ENCODE results near the gene HEBP2.
"Not testable (repeated sequence)": the region's sequence is repeated elsewhere in the genome, so short reads cannot be mapped to it uniquely, and the experiment has no call there.

HEBP2 gene, protein sequence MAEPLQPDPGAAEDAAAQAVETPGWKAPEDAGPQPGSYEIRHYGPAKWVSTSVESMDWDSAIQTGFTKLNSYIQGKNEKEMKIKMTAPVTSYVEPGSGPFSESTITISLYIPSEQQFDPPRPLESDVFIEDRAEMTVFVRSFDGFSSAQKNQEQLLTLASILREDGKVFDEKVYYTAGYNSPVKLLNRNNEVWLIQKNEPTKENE

DNA sequence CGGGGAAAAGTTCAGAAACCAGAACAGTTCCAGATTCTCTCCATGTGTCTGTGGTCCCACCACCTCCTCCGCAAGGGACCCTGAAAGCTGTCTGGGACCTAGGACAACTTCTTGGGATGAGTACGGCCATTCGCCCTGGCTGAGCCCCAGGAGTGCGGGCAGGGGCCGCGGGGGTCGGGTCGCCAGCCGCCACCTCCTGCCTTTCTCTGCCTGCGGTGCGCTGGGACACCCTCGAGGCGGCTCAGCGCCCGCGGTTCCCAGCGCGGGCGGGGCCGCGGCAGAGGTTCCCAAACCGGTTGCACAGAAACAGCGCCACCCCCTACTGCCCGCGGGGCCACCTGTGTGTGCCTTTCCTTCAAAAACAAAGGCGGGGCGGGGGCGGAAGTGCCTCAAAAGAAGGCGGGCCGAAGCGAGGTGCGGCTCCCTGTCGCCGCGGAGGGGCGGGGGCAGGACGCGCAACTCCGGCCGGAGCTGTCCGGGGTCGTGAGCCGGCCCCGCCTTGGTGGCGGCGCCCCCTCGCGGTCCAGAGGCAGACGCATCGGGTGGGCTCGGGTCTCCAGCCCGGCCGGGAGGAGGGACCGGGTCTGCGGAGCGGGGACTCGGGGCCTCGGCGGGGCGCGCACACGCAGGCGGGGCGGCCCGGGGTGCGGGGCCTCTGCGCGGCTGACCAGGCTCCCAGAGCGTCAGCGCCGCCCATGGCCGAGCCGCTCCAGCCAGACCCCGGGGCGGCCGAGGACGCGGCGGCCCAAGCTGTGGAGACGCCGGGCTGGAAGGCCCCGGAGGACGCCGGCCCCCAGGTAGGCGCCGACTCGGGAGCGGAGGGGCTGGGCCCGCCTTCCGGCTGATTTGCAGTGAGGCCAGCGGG, at the start of gene HEBP2:
Gene HEBP2 (plus strand): TSS at position 423 of the 865 bp plus-strand sequence. CDS start 273 bp downstream, at position 696.
- DNase-seq: peak; percentile 95

DNA sequence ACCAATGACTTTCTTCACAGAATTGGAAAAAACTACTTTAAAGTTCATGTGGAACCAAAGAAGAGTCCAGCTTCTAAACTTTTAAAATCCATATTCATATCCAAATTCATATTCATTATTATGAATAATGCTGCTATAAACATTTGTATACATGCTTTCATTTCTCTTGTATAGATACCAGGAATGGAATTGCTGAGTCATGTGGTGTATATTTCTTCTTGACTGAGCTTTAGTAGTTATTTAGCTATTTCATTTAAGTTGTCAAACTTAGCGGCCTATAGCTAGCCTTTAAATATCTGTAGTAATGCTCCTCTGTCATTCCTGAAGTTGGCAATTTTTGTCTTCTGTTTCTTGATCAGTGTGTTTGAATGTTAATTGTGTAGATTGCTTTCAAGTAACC, 46.1 kb upstream of the HEBP2 start:
- no peak for DNase-seq

DNA sequence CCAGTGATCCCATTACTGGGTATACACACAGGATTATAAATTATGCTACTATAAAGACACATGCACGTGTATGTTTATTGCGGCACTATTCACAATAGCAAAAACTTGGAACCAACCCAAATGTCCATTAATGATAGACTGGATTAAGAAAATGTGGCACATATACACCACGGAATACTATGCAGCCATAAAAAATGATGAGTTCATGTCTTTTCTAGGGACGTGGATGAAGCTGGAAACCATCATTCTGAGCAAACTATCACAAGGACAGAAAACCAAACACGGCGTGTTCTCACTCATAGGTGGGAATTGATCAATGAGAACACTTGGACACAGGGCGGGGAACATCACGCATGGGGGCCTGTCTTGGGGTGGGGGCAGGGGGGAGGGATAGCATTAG, 35.3 kb upstream of the HEBP2 start:
- DNase-seq: not testable (repeated sequence)

DNA sequence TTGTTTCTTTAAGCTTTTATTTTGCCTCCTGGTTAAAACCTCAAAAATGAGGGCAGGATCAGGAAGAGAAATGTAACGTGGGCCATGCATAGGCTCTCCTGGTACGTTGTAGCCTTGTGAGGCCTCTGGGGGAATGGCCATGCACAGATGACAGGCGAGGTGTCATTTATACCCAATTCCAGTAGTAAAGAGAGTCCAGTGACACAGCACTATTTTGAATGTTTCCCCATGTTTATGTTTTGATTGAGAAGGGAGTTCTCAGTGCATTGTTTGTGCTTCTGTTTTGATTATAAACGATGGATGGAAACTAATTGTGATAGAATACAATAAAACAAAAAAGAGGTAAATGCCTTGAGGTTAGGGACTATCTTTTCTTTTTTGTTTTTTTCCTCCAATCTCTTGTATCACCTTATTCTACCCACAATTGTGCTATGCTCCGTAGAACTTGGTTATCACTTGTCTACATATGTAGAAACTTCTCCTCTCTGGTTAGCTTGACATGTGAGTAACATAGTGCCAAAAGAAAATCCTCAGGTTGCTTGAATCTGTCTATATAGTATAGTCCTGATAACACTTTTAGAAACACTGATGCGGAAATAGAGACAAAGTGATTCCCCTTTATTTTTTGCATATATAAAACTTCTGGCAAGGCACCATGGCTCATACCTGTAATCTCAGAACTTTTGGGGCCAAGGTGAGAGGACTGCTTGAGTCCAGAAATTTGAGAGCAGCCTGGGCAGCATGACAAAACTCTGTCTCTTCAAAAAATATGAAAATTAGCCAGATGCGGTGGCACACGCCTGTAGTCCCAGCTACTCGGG, 33.2 kb upstream of the HEBP2 start:
- DNase-seq: no peak

DNA sequence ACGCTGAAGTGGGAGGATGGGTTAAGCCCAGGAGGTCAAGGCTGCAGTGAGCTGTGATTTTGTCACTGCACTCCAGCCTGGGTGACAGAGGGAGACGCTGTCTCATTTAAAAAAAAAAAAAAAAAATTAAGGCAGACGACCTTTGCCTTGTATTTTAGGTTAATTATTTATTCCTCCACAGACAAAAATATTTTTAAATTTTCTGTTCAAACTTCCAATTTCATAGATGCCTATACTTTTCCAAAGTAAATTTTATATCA, 32.6 kb upstream of the HEBP2 start:
- DNase-seq: no peak

DNA sequence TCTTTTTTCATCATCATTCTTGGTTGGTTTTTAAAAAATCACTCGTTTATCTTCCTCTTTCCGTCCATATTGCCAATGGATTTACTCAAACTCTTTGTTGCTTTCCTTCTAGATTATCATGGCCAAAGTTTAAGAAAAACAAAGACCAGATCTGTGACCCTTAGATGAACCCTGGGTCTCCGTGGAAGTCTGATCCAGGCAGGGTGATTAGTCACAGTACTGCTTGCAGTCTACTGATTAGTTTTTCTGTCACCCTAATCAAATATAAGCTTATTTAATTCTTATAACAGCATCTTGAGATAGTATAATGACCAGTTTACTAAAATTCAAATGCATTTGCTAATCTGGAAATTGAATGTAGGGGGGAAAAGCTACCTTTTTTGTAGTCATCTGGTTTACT, 32.3 kb upstream of the HEBP2 start:
- DNase-seq: no peak

DNA sequence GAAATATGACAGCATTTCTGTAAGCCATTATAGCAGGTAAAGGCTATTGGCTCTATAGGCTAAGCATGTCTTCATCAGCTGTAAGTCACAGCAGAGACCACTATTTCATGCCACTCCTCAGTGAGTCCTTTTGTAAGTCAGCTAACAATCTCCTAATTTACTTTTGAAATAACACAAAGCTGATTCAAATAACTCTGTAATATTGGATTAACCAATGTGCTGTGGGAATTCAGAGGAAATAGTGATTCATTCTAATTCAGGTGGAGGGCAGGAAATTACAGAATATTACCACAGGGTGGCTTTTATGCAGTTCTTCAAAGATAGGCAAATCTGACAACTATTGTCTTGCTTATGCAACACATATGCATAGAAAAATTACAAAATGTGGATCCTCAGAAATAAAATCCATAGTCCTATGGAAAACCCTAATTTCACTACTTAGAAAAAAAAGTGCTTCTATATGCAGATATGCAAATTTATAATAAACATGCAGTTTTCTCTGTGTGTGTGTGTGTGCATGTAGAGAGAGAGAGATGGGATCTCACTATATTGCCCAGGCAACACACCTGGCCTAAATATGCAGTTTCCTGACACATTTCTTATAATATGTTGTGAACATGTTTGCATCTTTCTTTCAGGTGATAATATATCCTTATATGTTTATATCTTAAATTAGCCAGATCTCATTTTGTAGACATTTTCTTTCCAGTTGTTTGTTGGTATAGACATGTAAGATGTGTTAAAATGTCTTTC, 31.1 kb upstream of the HEBP2 start:
- DNase-seq: no peak

DNA sequence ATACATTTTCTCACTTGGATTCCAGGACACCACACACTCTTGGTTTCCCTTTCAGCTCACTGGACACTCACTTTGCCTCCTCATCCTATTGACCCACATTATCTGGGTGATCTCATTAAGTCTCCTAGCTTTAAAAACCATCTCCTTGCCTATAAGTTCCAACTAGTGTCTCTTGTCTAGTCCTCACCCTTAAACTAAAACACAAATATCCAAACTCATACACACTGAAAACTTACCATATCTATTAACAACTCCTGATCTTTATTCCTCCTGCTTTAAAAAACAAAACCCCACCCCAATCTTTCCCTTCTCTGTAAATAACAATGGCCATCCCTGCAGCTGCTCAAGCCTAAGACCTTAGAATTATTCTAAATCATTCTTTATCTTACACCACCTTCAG, 29.8 kb upstream of the HEBP2 start:
- DNase-seq: no peak

DNA sequence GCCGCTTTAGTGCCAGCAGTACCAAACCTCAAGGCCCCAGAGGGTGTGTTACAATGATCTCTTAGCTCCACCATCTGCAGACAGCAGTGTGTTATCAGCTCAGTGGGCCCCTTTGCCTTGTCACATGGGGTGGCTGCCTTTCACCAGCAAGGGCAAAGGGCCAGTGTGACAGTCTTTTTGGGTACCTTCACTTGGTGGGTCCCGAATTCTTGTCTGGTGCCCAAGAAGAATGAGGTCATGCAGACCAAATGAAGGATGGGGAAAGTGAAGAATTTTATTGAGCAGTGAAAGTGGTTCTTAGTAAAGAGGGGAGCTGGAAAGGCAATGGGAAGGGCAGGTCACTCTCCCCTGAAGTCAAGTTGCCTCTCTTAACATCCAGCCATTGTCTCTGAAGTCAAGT, 29.2 kb upstream of the HEBP2 start:
- no peak for DNase-seq

DNA sequence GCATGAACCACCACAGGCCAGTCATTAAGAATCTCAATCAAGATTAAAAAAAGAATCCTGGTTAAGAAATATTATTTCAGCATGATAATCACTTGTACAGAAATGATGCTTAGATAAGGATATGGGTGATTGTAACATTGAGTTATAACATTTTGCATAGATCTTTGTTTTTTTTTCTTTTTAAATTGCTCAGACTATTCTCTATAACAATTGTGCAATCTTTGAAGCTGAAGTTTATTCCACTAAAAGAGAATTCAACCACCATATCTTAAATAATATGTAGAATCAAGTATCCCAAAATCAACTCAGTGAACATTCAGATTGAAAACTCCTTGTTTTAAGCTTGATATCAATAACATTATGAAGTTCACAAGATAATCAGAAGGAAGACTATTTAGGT, 27.0 kb upstream of the HEBP2 start:
- no peak for DNase-seq

DNA sequence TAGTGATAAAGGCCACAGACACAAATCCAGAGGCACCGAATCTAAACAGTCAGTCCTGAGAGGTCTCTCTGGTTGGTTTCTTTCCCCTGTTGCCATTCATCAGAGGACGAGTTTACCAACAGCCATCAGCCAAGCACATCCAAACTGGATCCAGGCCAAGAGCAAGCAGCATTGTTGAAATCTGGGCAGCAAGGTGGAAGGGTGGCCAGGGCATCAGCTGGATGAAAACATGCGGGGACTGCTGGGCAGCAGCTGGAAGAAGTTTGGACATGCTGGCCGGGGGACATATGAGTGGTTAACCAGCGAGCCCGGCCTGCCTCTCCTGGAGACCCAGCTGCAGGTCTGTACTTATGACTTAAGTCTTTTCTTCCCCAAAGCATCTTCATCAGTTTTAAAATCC, 26.2 kb upstream of the HEBP2 start, which contains the start of gene SMIM28:
Gene SMIM28 (plus strand): TSS at position 62 of the 400 bp plus-strand sequence. CDS start 168 bp downstream, at position 230.
- no peak for DNase-seq

DNA sequence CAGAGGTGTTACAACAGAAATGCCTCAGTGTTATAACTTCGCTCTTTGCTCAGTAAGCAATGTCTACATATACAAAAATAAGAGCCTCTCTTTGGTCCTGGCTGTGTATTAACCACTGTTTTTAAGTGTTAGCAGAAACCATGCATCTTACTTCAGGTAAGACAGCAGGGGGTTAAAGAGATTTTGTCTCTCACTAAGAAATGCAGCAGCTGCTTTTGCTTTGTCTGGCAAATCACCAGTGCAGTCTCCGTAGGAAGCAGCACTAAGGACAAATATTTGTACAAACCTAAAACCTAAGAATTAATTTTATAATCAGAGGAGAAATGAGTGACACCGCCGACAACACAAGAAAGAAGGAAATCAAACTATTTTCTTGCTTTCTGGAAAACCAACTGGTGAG, 25.6 kb upstream of the HEBP2 start:
- no peak for DNase-seq

DNA sequence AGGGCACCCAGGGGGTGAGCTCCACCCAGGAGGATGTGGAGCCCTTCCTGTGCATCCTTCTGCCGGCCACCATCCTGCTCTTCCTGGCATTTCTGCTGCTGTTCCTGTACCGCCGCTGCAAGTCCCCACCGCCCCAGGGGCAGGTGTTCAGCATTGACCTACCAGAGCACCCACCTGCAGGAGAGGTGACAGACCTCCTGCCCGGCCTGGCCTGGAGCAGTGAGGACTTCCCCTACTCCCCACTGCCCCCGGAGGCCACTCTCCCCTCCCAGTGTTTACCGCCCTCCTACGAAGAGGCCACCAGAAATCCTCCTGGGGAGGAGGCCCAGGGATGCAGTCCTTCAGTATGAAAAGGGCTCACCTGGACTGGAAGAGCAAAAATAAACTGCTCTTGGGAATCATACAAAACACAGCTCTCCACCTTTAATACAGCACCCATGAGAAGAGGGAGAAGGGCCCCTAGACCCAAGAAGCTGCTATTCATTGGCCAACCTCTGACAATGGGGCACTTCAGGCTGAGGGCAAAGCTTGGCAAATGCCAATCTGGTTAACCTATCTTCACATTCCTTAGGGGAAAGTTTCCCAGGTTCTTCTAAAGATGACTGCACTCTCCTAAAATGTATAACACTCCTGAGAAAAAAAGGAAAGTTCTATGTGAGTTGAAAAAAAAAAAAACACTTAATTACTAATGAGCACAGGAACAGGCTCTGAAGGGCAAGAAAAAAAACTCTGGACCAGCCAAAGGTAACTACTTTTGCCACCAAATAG, 21.3 kb upstream of the HEBP2 start:
- no peak for DNase-seq

DNA sequence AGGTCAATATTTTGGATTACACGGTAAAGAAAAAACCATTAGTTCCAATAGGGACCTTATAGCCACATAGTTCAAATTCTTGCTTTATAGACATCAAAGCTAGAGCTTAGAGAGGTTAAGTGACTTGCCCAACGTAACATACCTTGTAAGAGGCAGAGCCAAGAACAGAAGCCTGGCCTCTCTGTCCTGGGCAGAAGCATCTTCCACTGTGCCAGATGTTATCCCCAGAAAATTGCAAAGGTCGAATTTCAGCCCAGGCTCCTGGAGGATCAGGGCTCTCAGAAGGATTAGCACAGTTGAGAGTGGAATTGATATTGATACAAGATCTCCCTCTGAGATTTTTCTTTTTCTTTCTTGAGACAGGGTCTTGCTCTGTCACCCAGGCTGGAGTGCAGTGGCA, 20.2 kb upstream of the HEBP2 start:
- no peak for DNase-seq

DNA sequence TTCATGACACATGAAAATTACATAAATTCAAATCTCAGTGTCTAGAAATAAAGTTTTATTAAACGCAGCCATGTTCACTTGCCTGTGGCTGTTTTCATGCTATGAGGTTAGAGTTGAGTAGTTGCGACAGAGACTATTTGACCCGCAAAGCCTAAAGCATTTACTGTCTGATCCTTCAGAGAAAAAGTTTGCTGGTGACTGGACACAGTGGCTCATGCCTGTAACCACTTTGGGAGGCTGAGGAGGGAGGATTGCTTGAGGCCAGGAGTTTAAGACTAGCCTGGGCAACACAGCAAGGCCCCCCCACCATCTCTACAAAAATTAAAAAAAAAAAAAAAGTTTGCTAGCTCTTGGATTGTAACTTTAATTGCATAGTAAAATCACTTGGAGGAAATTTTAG, 17.1 kb upstream of the HEBP2 start:
- DNase-seq: no peak

DNA sequence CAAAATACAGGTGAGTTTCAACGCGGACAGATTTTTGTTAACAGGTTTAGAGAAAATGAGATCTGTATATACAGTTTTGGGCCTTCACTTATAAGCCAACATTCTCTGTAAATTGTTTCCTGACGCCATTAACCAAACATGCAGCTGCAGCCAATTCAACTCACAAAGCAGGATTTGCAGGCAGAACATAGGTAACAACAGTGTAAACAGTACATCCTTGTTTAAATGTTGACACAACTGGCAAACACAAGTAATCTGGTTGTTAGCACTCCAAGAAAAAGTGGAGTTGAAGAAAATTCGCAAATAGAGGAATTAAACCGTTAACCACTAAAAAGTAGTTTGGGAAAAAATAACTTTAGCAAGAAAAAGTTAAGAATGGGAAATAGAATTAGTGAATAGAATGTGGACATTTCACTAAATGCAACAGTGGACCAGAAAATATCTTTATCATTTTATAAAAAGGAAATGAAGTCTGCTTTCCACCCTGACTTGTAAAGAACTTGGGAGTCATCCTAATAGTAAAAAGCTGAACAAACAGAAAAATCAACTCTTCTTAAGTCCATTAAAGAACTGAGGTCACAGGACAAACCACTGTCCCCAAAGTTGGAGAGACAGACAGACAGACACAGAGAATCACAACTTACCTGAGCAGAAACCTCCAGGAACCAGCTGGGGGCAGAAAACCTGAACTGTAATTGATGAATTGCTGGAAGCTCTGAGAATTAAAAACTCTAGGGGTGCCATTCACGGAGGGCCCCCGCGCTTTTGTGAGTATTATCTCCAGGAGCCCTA, 16.2 kb upstream of the HEBP2 start:
- no peak for DNase-seq

DNA sequence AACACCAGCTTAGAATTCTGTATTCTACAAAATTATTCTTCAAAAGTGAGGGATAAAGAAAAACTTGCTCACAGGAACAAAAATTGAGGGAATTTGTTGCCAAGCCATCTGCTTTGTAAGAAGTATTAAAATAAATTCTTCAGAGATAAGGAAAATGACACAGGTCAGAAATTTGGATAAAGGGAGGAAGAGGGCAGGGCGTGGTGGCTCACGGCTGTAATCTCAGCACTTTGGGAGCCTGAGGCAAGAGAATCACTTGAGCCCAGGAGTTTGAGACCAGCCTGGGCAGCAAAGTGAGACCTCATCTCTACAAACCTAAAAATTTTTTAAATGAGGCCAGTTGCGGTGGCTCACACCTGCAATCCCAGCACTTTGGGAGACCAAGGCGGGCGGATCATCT, 14.5 kb upstream of the HEBP2 start:
- DNase-seq: no peak

DNA sequence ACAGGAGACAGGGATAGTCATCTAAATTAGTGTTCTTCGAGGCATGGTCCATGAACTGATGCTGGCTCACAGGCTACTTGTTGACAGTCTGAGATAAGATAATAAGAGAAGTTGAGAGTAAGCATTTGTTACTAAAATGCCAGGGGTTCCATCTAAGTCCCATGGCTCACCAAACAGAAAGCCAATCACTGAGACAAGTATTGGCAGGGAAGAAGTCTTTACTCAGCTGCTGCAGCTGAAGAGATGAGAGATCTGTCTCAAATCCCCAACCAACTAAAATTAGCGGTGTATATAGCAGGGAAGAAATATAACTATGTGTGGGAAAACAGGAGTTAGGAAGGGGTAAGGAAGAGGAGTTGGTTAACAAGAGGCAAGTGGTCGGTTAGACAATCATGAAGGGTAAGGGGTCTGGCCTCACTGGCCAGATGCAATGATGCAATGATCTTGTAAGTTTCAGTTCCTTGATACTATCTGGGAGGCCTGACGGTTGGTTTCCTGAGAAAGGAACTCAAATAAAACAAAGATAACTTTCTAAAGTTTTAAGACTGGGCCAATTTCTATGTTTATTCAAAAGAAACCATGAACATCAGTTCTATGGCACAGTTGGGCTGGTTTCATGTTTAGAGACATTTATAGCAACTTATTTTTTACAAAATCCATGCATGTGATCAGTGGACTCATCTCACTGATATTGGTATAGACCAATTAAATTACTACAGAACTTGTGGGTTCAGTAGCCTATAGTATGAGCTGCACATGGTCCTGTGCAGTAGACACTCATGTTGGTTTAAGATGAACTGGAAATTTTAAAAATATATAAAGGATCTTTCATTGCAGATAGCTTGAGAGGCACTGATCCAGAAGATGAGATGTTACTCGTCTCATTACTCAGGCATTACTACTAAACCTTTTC, 9.9 kb upstream of the HEBP2 start:
- no peak for DNase-seq

DNA sequence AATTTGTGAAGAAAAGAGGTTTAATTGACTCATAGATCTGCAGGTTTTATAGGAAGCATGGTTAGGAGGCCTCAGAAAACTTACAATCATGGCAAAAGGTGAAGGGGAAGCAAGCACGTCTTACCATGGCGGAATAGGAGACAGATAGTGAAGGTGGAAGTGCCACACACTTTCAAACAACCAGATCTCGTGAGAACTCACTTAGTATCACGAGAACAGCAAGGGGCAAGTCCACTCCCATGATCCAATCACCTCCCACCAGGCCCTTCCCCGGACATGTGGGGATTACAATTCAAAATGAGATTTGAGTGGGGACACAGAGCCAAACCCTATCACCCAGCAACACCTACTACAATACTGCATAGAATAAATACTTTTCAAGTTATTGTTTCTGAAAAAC, 7.3 kb upstream of the HEBP2 start:
- no peak for DNase-seq

Data from RPMI8226 (cell line).